GM12878 (cell line): Measurements from ENCODE around the gene STARD10. TPM values are rescaled to one million over a fixed set of nuclear protein-coding genes. Genes with fewer than 3 reads are reported as not detected.

Experiments used
- ATAC-seq: fragments of 200-7000 bp; cut with Tn5 transposase; 3 replicates; pipeline ENCODE4 v1.9.1; 2020; ENCODE audit warnings: mild to moderate bottlenecking, moderate library complexity
- BruUV-seq: library from RNA; stranded (reverse); fragments of 400-500 nt; replicated peaks from 2 replicates; lab custom pipeline; 2021; lab: Mats Ljungman, UMichigan
- CTCF ChIA-PET: fragments of 300-600 bp; sonication (Branson Sonifier 250); formaldehyde crosslinking; extraction: SDS; loops from one replicate; lab custom pipeline; 2021; ENCODE audit warnings: inconsistent platforms; lab: Yijun Ruan, JAX
- POLR2A ChIA-PET: fragments of 350-600 bp; formaldehyde crosslinking; extraction: SDS; loops from one replicate; lab custom pipeline; 2021; ENCODE audit warnings: inconsistent platforms; lab: Charles Lee
- RAD21 ChIA-PET: fragments of 300-600 bp; sonication (Branson Sonifier 250); formaldehyde crosslinking; loops from one replicate; lab custom pipeline; 2023; ENCODE audit warnings: antibody characterized with exemption; ENCODE audit not compliant: unreplicated experiment; lab: Charles Lee
- SMC1A ChIA-PET: fragments of 300-600 bp; sonication (Branson Sonifier 250); formaldehyde crosslinking; loops from one replicate; lab custom pipeline; 2023; ENCODE audit not compliant: unreplicated experiment, uncharacterized antibody; lab: Charles Lee
- DNase-seq: peaks from one replicate; pipeline ENCODE4 v3.0.0-alpha.2; 2011; ENCODE audit warnings: low read depth, low spot score
- FAIRE-seq: peaks from 3 replicates; lab custom pipeline; 2011; peaks lifted over from hg19 to GRCh38; lab: Jason Lieb, UNC
- H2AFZ ChIP-seq: 2 replicates; pipeline ENCODE4 v1.6.0; 2011; ENCODE audit warnings: low read depth, low read length, control low read depth; ENCODE audit not compliant: control insufficient read depth
- H3K27ac ChIP-seq: 2 replicates; pipeline ENCODE4 v1.5.1; 2011; ENCODE audit warnings: control low read depth; ENCODE audit not compliant: control insufficient read depth, insufficient read depth
- H3K27me3 ChIP-seq, 2 experiments: replicated peaks in 1 of 2; 2 replicates each; pipeline versions ENCODE4 v1.6.0 to v1.6.1; 2011; ENCODE audit warnings: low read length in 1 of 2; ENCODE audit not compliant: control insufficient read depth in 2 of 2, insufficient read depth in 2 of 2
- H3K36me3 ChIP-seq, 2 experiments: 2 replicates each; pipeline ENCODE4 v1.5.1; 2011; ENCODE audit warnings: low read length in 1 of 2; ENCODE audit not compliant: control insufficient read depth in 2 of 2, insufficient read depth in 2 of 2
- H3K4me1 ChIP-seq: 2 replicates; pipeline ENCODE4 v1.6.1; 2011; ENCODE audit warnings: mild to moderate bottlenecking, low read length, moderate library complexity, mixed read lengths; ENCODE audit not compliant: control insufficient read depth, insufficient read depth
- H3K4me2 ChIP-seq: 2 replicates; pipeline ENCODE4 v1.6.0; 2011; ENCODE audit warnings: control low read depth; ENCODE audit not compliant: control insufficient read depth, insufficient read depth
- H3K4me3 ChIP-seq: fragments of 200-600 bp; sonication (generic); 2 replicates; pipeline ENCODE4 v1.5.1; 2016
- H3K79me2 ChIP-seq: 2 replicates; pipeline ENCODE4 v1.6.0; 2011; ENCODE audit warnings: low read length; ENCODE audit not compliant: control insufficient read depth, insufficient read depth
- H3K9ac ChIP-seq: 2 replicates; pipeline ENCODE4 v1.8.0; 2011; ENCODE audit warnings: low read length, control low read depth, mixed read lengths; ENCODE audit not compliant: control insufficient read depth, insufficient read depth
- H3K9me3 ChIP-seq: replicated peaks from 3 replicates; pipeline ENCODE4 v1.5.1; 2011; ENCODE audit warnings: mild to moderate bottlenecking, low read length; ENCODE audit not compliant: control insufficient read depth, insufficient read depth
- H4K20me1 ChIP-seq: 2 replicates; pipeline ENCODE4 v1.6.0; 2011; ENCODE audit not compliant: control insufficient read depth, insufficient read depth
- CBFB ChIP-seq: IDR thresholded peaks from 2 replicates; pipeline ENCODE4 v1.6.1; 2016; ENCODE audit warnings: antibody characterized with exemption, low read depth
- EGR1 ChIP-seq, 2 experiments: IDR thresholded peaks; 1 replicate in 1 of 2; 2 replicates in 1 of 2; pipeline ENCODE4 v1.6.1; 2011 to 2012; ENCODE audit warnings: low read depth in 2 of 2, low read length in 2 of 2, borderline replicate concordance in 1 of 2, mild to moderate bottlenecking in 1 of 2, moderate library complexity in 1 of 2
- SREBF1 ChIP-seq: IDR thresholded peaks from 2 replicates; pipeline ENCODE4 v1.6.1; 2012; ENCODE audit warnings: mild to moderate bottlenecking, low read length
- SUZ12 ChIP-seq: fragments of 200-600 bp; sonication (generic); IDR thresholded peaks from one replicate; pipeline ENCODE4 v1.6.1; 2018; ENCODE audit warnings: antibody characterized with exemption, mild to moderate bottlenecking; ENCODE audit not compliant: unreplicated experiment
- ZNF622 ChIP-seq: fragments of 450-650 bp; IDR thresholded peaks from 2 replicates; pipeline ENCODE4 v1.6.1; 2017; ENCODE audit warnings: mild to moderate bottlenecking, inconsistent platforms
- ZZZ3 ChIP-seq: IDR thresholded peaks from 2 replicates; pipeline ENCODE4 v1.6.1; 2011; ENCODE audit warnings: low read depth; ENCODE audit not compliant: control insufficient read depth, insufficient read length
- WGBS: methylation state at CpG from one replicate; pipeline ENCODE4 v1.1.6; 2016; ENCODE audit warnings: low lambda C conversion rate; ENCODE audit not compliant: insufficient replicate concordance, insufficient coverage; ENCODE audit errors: missing lambda C conversion rate; 5-methylcytosine and 5-hydroxymethylcytosine counted together
- in situ Hi-C: fragments of 300-500 bp; cut with MboI; formaldehyde crosslinking; loops from 9 replicates; pipeline ENCODE4 v1.14.3; 2018; ENCODE audit warnings: mixed read lengths
- intact Hi-C: fragments of 100-400 bp; cut with micrococcal nuclease; formaldehyde crosslinking; loops from one replicate; pipeline ENCODE4 v1.14.2; 2022; ENCODE audit not compliant: unreplicated experiment
- polyA plus RNA-seq, 11 experiments: library from polyadenylated mRNA; depleted of rRNA in 4 of 11; unstranded in 6 of 11; stranded (reverse) in 5 of 11; fragments of >200 nt; fragmentation: Nextera tagmentation in 4 of 11; fragmentation: Illumina TruSeq in 1 of 11; extraction: Ambion mirVana in 4 of 11; extraction: Trizol in 1 of 11; gene quantifications; 1 replicate in 1 of 11; 2 replicates in 10 of 11; pipeline versions ENCODE4 v1.2.1 to v1.2.3, GENCODE V29; 2011 to 2016; ENCODE audit warnings: inconsistent platforms in 2 of 11, missing spikeins in 2 of 11, low read depth in 1 of 11
- total RNA-seq, 4 experiments: library from RNA; depleted of rRNA in 3 of 4; stranded (reverse); fragments of >200 nt in 3 of 4; fragmentation: Illumina TruSeq in 1 of 4; extraction: Trizol in 1 of 4; gene quantifications; 2 replicates each; pipeline versions ENCODE4 v1.2.1 to v1.2.3, GENCODE V29; 2013 to 2021

Gene STARD10
- total and polyA plus RNA-seq, 10 of the 15 experiments (the other 5 are each of a cell fraction or from before 2014, with no cell fraction given): 0.15 to 43.2 (median 23.1) TPM

DNA sequence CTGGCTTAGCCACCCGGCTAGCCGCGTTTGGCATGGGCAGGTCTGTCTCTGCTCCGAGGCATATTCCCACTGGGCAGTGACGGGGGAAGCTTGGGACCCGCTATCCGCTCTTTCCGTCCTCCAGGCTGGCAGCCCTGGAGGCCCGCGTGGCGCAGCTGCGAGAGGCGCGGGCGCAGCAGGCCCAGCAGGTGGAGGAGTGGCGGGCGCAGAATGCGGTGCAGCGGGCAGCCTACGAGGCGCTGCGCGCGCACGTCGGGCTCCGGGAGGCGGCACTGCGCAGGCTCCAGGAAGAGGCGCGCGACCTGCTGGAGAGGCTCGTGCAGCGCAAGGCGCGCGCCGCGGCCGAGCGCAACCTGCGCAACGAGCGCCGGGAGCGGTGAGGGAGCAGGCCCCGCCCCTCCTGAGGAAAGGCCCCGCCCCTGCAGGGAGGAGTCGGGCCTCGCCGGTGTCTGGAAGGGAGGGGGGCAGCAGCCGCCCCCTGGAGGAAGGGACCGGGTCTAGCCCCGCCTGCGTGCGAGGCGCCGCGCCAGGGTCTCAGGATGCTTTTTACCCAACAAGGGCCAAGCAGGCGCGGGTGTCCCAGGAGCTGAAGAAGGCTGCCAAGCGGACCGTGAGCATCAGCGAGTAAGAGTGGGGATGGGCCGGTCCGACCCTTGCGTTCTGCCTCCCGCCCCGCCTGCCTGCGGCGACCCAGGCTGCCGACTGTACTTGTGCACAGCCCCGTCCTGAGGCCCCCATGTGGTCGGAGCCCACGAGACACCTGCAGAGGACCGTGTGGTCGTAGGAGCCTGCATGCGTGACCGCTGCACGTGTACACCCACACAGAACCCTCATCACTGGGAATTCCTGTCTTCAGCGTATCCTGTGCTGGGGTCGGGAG is 28.3 kb upstream of the STARD10 start (continued):
- TF ChIP-seq CBFB: peak; percentile 85
- no peak for TF ChIP-seq SUZ12
- TF ChIP-seq ZZZ3: no peak
- TF ChIP-seq SREBF1: no peak

DNA sequence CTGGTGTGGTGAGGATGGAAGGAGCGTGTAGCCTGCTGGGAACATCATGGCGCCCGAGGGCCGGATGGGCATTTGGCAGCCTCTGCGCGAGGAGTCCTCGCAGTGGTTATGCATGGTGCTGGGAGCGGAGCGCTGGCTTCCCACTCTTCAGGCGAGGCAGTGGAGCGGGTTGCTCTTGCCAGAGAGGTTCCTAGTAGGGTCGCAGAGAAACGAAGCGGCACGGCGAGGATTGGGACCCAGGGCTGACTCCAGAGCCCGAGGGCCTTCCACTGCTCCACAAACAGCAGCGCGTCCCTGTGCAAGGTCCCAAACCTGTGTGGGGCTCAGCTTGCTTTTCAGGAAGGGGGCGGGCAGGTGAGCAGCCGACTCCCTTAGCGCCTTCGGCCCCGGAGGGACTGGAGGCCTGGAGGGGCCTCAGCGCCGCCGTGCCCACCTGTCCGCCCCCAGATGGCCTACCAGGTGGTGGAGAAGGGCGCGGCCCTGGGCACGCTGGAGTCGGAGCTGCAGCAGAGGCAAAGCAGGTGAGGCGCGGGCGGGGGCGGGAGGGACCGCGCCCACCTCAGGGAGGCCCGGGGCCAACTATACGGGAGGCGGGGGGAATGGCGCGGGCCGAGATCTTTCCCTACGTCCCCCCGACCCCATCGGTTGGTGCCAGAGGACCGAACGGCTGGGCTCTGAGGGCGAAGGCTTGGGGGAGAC is 27.5 kb upstream of the STARD10 start:
- RAD21 ChIA-PET: no interaction called here
- H3K79me2 ChIP-seq: peaks cover 4% of the 10 kb centered on the region
- in situ Hi-C loops (no loop called here), intact Hi-C loops (no loop called here)
- SMC1A ChIA-PET: no interaction called here
- peak overlapping the region; percentile 87 for H3K4me2 ChIP-seq
- FAIRE-seq: no peak
- peaks cover 12 to 26% of the 10 kb centered on the region in 2 experiments; a peak in 3 of 4 replicates for H3K36me3 ChIP-seq
- POLR2A ChIA-PET: no interaction called here
- no peaks in the 10 kb centered on the region for H3K27me3 ChIP-seq
- H3K27ac ChIP-seq: 0 out of 2 replicates have a peak overlapping the region, but pooled peaks have one; percentile 8
- H3K9ac ChIP-seq: peak overlapping the region; percentile 44; the same call in 1 of the 2 replicates
- TF ChIP-seq ZNF622 (no peak), EGR1 (IDR thresholded peaks at IDR 0.05; ENCODE audit: borderline replicate concordance in 1 of 2, low read depth in 2 of 2, low read length in 2 of 2) (0 out of 3 replicates have a peak, but pooled peaks of 1 of the 2 experiments have one; percentile 6)
- peak overlapping the region; percentile 48; the same call in 1 of the 2 replicates for H2AFZ ChIP-seq
- 66% methylated on average over 50 of the region's 50 CpGs for WGBS
- no peak for ATAC-seq
- peaks cover 21% of the 10 kb centered on the region for H3K4me1 ChIP-seq
- DNase-seq: no peak
- H4K20me1 ChIP-seq: no peaks in the 10 kb centered on the region
- CTCF ChIA-PET: no interaction called here
- H3K4me3 ChIP-seq: peak overlapping the region; percentile 52; the same call in 1 of the 2 replicates
- no peaks in the 10 kb centered on the region; the same call in 2 of the 3 replicates for H3K9me3 ChIP-seq
- no TSS peak for BruUV-seq
